HEK293 (cell line): ENCODE data around the gene MPG.

Experiments used
- GLIS1 ChIP-seq: fragments of 450-650 bp; formaldehyde crosslinking; IDR thresholded peaks from 2 replicates; pipeline ENCODE4 v1.5.1; 2016; ENCODE audit warnings: missing biosample characterization, missing genetic modification characterization
- GLIS2 ChIP-seq: fragments of 450-650 bp; formaldehyde crosslinking; IDR thresholded peaks from 2 replicates; pipeline ENCODE4 v1.5.1; 2016; ENCODE audit warnings: missing biosample characterization, missing genetic modification characterization
- KLF16 ChIP-seq: fragments of 450-650 bp; formaldehyde crosslinking; IDR thresholded peaks from 2 replicates; pipeline ENCODE4 v1.5.1; 2017; ENCODE audit warnings: missing biosample characterization, missing genetic modification characterization
- KLF7 ChIP-seq: fragments of 450-650 bp; formaldehyde crosslinking; IDR thresholded peaks from 2 replicates; pipeline ENCODE4 v1.5.1; 2016; ENCODE audit warnings: missing biosample characterization, missing genetic modification characterization, borderline replicate concordance
- KLF8 ChIP-seq: fragments of 450-650 bp; formaldehyde crosslinking; IDR thresholded peaks from 2 replicates; pipeline ENCODE4 v1.5.1; 2016; ENCODE audit warnings: missing biosample characterization, missing genetic modification characterization
- MEIS1 ChIP-seq: sonication (generic); formaldehyde crosslinking; IDR thresholded peaks from 2 replicates; pipeline ENCODE4 v1.8.1; 2022; ENCODE audit warnings: missing genetic modification reagents, mild to moderate bottlenecking, borderline replicate concordance
- SP2 ChIP-seq: fragments of 450-650 bp; formaldehyde crosslinking; IDR thresholded peaks from 2 replicates; pipeline ENCODE4 v1.5.1; 2016; ENCODE audit warnings: missing biosample characterization, missing genetic modification characterization
- ZBTB1 ChIP-seq: fragments of 450-650 bp; formaldehyde crosslinking; IDR thresholded peaks from 2 replicates; pipeline ENCODE4 v1.5.1; 2016; ENCODE audit warnings: missing biosample characterization, missing genetic modification characterization
- ZNF133 ChIP-seq: fragments of 450-650 bp; formaldehyde crosslinking; IDR thresholded peaks from 2 replicates; pipeline ENCODE4 v1.5.1; 2016; ENCODE audit warnings: missing biosample characterization, missing genetic modification characterization
- ZNF174 ChIP-seq: fragments of 450-650 bp; formaldehyde crosslinking; IDR thresholded peaks from 2 replicates; pipeline ENCODE4 v1.5.0; 2017; ENCODE audit warnings: missing biosample characterization, mild to moderate bottlenecking, missing genetic modification characterization
- ZNF2 ChIP-seq: fragments of 450-650 bp; formaldehyde crosslinking; IDR thresholded peaks from 2 replicates; pipeline ENCODE4 v1.5.1; 2016; ENCODE audit warnings: missing biosample characterization, missing genetic modification characterization
- ZNF214 ChIP-seq: fragments of 450-650 bp; formaldehyde crosslinking; IDR thresholded peaks from 2 replicates; pipeline ENCODE4 v1.5.1; 2017; ENCODE audit warnings: missing biosample characterization, mild to moderate bottlenecking, missing genetic modification characterization, borderline replicate concordance
- ZNF341 ChIP-seq: fragments of 450-650 bp; formaldehyde crosslinking; IDR thresholded peaks from 2 replicates; pipeline ENCODE4; 2016; ENCODE audit warnings: low read depth, missing biosample characterization, missing genetic modification characterization
- ZNF530 ChIP-seq: fragments of 450-650 bp; formaldehyde crosslinking; IDR thresholded peaks from 2 replicates; pipeline ENCODE4 v1.5.1; 2016; ENCODE audit warnings: low read depth, missing biosample characterization, missing genetic modification characterization
- ZNF560 ChIP-seq: fragments of 450-650 bp; formaldehyde crosslinking; IDR thresholded peaks from 2 replicates; pipeline ENCODE4 v1.5.1; 2017; ENCODE audit warnings: missing biosample characterization, missing genetic modification characterization, borderline replicate concordance
- ZNF561 ChIP-seq: fragments of 450-650 bp; IDR thresholded peaks from 2 replicates; pipeline ENCODE4 v1.5.1; 2018; ENCODE audit warnings: missing biosample characterization, missing genetic modification characterization, borderline replicate concordance
- ZNF596 ChIP-seq: fragments of 450-650 bp; IDR thresholded peaks from 2 replicates; pipeline ENCODE4 v1.5.0; 2018; ENCODE audit warnings: missing biosample characterization, mild to moderate bottlenecking, missing genetic modification characterization, moderate library complexity
- ZNF664 ChIP-seq: fragments of 450-650 bp; formaldehyde crosslinking; IDR thresholded peaks from 2 replicates; pipeline ENCODE4 v1.5.1; 2016; ENCODE audit warnings: missing biosample characterization, missing genetic modification characterization
- ZNF768 ChIP-seq: fragments of 450-650 bp; formaldehyde crosslinking; IDR thresholded peaks from 2 replicates; pipeline ENCODE4 v1.5.1; 2018; ENCODE audit warnings: missing biosample characterization, mild to moderate bottlenecking, missing genetic modification characterization
- ZNF785 ChIP-seq: fragments of 450-650 bp; formaldehyde crosslinking; IDR thresholded peaks from 2 replicates; pipeline ENCODE4 v1.5.1; 2016; ENCODE audit warnings: missing biosample characterization, missing genetic modification characterization
- ZNF837 ChIP-seq: fragments of 450-650 bp; formaldehyde crosslinking; IDR thresholded peaks from 2 replicates; pipeline ENCODE4 v1.5.1; 2016; ENCODE audit warnings: missing biosample characterization, missing genetic modification characterization
- ZSCAN30 ChIP-seq: fragments of 450-650 bp; IDR thresholded peaks from 2 replicates; pipeline ENCODE4 v1.5.1; 2018; ENCODE audit warnings: missing biosample characterization, mild to moderate bottlenecking, missing genetic modification characterization, moderate library complexity
- TF ChIP-seq, protein P1 (sequence below): fragments of 450-650 bp; IDR thresholded peaks from 2 replicates; pipeline ENCODE4 v1.5.1; 2018; ENCODE audit warnings: missing biosample characterization, missing genetic modification characterization
- TF ChIP-seq, protein P2 (sequence below): fragments of 450-650 bp; formaldehyde crosslinking; IDR thresholded peaks from 2 replicates; pipeline ENCODE4 v1.5.1; 2016; ENCODE audit warnings: missing biosample characterization, missing genetic modification characterization
- TF ChIP-seq, protein P3 (sequence below): fragments of 450-650 bp; formaldehyde crosslinking; IDR thresholded peaks from 2 replicates; pipeline ENCODE4 v1.5.1; 2016; ENCODE audit warnings: missing biosample characterization, missing genetic modification characterization
- TF ChIP-seq, protein P4 (sequence below): fragments of 450-650 bp; formaldehyde crosslinking; IDR thresholded peaks from 2 replicates; pipeline ENCODE4 v1.5.1; 2016; ENCODE audit warnings: missing biosample characterization, missing genetic modification characterization
- TF ChIP-seq, protein P5 (sequence below): fragments of 450-650 bp; formaldehyde crosslinking; IDR thresholded peaks from 2 replicates; pipeline ENCODE4 v1.5.1; 2016; ENCODE audit warnings: missing biosample characterization, missing genetic modification characterization, borderline replicate concordance

Gene MPG

DNA sequence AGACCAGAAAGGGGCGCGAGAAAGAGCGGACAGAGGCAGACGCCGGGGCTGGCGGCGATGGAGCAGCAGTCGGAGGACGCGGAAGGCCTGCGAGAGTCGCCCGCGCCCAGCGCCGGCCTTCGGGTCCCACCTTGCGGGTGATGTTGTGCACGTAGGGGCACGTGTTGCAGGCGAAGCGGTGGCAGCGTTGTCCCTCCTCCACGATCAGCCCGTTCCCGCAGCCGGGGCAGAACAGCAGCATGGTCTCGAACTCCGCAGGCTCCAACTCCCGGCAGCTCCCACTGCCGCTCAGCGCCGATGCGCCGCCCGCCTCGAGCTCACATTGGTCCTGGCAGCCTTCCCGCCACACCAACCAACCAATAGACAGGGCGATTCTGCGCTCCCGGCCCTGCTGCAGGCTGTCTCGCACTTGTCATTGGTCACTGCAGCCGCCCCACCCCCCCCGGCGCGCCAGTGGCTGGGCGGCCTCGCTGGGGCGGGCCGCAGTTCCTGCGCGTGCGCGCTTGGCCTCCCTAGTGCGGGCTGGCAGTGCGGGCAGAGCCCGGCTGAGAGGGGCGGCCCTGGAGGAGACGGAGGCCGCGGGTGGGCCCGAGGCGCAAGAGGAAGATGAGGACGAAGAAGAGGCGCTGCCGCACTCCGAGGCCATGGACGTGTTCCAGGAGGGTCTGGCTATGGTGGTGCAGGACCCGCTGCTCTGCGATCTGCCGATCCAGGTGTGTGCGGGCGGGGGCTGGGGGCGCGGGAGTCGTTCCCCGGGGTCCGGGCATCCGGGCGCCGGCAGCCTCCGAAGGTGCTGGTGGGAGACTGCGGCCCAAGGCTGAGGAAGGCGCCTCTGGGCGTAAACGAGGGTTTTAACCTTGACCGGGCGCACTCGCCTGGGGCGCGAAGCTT lies 24.4 kb upstream of the MPG start, which contains the start of the genes POLR3K and SNRNP25 (continued):
- 0 out of 2 replicates have a peak, but pooled peaks have one; percentile 9 for TF ChIP-seq ZNF596 (tag by site-specific recombination)
- no peak for TF ChIP-seq MEIS1
- peak; percentile 100 for TF ChIP-seq SP2 (tag by site-specific recombination)
- TF ChIP-seq, protein P1, sequence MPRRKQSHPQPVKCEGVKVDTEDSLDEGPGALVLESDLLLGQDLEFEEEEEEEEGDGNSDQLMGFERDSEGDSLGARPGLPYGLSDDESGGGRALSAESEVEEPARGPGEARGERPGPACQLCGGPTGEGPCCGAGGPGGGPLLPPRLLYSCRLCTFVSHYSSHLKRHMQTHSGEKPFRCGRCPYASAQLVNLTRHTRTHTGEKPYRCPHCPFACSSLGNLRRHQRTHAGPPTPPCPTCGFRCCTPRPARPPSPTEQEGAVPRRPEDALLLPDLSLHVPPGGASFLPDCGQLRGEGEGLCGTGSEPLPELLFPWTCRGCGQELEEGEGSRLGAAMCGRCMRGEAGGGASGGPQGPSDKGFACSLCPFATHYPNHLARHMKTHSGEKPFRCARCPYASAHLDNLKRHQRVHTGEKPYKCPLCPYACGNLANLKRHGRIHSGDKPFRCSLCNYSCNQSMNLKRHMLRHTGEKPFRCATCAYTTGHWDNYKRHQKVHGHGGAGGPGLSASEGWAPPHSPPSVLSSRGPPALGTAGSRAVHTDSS: peak; percentile 94
- TF ChIP-seq ZNF214: no peak
- TF ChIP-seq ZNF560: 0 out of 2 replicates have a peak, but pooled peaks have one; percentile 5
- peak; percentile 36; the same call in 1 of the 2 replicates for TF ChIP-seq GLIS1
- TF ChIP-seq KLF7 (tag by site-specific recombination): peak; percentile 53; the same call in 1 of the 2 replicates
- TF ChIP-seq GLIS2 (tag by site-specific recombination): peak; percentile 64
- TF ChIP-seq ZSCAN30 (tag by site-specific recombination): peak; percentile 69
- TF ChIP-seq, protein P2, sequence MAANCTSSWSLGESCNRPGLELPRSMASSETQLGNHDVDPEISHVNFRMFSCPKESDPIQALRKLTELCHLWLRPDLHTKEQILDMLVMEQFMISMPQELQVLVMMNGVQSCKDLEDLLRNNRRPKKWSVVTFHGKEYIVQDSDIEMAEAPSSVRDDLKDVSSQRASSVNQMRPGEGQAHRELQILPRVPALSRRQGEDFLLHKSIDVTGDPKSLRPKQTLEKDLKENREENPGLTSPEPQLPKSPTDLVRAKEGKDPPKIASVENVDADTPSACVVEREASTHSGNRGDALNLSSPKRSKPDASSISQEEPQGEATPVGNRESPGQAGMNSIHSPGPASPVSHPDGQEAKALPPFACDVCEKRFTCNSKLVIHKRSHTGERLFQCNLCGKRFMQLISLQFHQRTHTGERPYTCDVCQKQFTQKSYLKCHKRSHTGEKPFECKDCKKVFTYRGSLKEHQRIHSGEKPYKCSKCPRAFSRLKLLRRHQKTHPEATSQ (tag by site-specific recombination): peak; percentile 53; the same call in 1 of the 2 replicates
- TF ChIP-seq ZNF530: no peak
- TF ChIP-seq, protein P3, sequence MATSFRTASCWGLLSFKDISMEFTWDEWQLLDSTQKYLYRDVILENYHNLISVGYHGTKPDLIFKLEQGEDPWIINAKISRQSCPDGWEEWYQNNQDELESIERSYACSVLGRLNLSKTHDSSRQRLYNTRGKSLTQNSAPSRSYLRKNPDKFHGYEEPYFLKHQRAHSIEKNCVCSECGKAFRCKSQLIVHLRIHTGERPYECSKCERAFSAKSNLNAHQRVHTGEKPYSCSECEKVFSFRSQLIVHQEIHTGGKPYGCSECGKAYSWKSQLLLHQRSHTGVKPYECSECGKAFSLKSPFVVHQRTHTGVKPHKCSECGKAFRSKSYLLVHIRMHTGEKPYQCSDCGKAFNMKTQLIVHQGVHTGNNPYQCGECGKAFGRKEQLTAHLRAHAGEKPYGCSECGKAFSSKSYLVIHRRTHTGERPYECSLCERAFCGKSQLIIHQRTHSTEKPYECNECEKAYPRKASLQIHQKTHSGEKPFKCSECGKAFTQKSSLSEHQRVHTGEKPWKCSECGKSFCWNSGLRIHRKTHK (tag by site-specific recombination): no peak
- TF ChIP-seq ZNF174: no peak
- TF ChIP-seq ZNF664 (tag by site-specific recombination): no peak
- TF ChIP-seq, protein P4, sequence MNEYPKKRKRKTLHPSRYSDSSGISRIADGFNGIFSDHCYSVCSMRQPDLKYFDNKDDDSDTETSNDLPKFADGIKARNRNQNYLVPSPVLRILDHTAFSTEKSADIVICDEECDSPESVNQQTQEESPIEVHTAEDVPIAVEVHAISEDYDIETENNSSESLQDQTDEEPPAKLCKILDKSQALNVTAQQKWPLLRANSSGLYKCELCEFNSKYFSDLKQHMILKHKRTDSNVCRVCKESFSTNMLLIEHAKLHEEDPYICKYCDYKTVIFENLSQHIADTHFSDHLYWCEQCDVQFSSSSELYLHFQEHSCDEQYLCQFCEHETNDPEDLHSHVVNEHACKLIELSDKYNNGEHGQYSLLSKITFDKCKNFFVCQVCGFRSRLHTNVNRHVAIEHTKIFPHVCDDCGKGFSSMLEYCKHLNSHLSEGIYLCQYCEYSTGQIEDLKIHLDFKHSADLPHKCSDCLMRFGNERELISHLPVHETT: peak; percentile 69
- peak; percentile 26; the same call in 1 of the 2 replicates for TF ChIP-seq KLF8 (tag by site-specific recombination)
- TF ChIP-seq ZNF837 (tag by site-specific recombination): no peak
- 0 out of 2 replicates have a peak, but pooled peaks have one; percentile 33 for TF ChIP-seq ZNF785 (tag by site-specific recombination)
- TF ChIP-seq ZNF2 (tag by site-specific recombination): peak; percentile 17; the same call in 1 of the 2 replicates
- 0 out of 2 replicates have a peak, but pooled peaks have one; percentile 4 for TF ChIP-seq ZNF768 (tag by site-specific recombination)
- peak; percentile 78 for TF ChIP-seq ZNF341
- no peak for TF ChIP-seq ZNF133 (tag by site-specific recombination)
- peak; percentile 72; the same call in 1 of the 2 replicates for TF ChIP-seq KLF16 (tag by site-specific recombination)
- TF ChIP-seq ZBTB1 (tag by site-specific recombination): 0 out of 2 replicates have a peak, but pooled peaks have one; percentile 65
- TF ChIP-seq, protein P5, sequence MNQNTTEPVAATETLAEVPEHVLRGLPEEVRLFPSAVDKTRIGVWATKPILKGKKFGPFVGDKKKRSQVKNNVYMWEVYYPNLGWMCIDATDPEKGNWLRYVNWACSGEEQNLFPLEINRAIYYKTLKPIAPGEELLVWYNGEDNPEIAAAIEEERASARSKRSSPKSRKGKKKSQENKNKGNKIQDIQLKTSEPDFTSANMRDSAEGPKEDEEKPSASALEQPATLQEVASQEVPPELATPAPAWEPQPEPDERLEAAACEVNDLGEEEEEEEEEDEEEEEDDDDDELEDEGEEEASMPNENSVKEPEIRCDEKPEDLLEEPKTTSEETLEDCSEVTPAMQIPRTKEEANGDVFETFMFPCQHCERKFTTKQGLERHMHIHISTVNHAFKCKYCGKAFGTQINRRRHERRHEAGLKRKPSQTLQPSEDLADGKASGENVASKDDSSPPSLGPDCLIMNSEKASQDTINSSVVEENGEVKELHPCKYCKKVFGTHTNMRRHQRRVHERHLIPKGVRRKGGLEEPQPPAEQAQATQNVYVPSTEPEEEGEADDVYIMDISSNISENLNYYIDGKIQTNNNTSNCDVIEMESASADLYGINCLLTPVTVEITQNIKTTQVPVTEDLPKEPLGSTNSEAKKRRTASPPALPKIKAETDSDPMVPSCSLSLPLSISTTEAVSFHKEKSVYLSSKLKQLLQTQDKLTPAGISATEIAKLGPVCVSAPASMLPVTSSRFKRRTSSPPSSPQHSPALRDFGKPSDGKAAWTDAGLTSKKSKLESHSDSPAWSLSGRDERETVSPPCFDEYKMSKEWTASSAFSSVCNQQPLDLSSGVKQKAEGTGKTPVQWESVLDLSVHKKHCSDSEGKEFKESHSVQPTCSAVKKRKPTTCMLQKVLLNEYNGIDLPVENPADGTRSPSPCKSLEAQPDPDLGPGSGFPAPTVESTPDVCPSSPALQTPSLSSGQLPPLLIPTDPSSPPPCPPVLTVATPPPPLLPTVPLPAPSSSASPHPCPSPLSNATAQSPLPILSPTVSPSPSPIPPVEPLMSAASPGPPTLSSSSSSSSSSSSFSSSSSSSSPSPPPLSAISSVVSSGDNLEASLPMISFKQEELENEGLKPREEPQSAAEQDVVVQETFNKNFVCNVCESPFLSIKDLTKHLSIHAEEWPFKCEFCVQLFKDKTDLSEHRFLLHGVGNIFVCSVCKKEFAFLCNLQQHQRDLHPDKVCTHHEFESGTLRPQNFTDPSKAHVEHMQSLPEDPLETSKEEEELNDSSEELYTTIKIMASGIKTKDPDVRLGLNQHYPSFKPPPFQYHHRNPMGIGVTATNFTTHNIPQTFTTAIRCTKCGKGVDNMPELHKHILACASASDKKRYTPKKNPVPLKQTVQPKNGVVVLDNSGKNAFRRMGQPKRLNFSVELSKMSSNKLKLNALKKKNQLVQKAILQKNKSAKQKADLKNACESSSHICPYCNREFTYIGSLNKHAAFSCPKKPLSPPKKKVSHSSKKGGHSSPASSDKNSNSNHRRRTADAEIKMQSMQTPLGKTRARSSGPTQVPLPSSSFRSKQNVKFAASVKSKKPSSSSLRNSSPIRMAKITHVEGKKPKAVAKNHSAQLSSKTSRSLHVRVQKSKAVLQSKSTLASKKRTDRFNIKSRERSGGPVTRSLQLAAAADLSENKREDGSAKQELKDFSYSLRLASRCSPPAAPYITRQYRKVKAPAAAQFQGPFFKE (tag by site-specific recombination): no peak
- 0 out of 2 replicates have a peak, but pooled peaks have one; percentile 25 for TF ChIP-seq ZNF561 (tag by site-specific recombination)
